HUDEP-2 (cell line): ENCODE measurements around the gene FLNC.

Source experiments
- DNase-seq, 76 experiments: peaks; one replicate each; lab custom pipeline; 2025; ENCODE audit not compliant: unreplicated experiment in 76 of 76; lab: John Stamatoyannopoulos, UW

Gene FLNC

GRCh38 chr7:128842674-128843641 lies 12.8 kb downstream of the FLNC start:
- DNase-seq: no peak

- no peak for DNase-seq
Observed at GRCh38 chr7:128843938-128844621, 13.9 kb downstream of the FLNC start.

DNA sequence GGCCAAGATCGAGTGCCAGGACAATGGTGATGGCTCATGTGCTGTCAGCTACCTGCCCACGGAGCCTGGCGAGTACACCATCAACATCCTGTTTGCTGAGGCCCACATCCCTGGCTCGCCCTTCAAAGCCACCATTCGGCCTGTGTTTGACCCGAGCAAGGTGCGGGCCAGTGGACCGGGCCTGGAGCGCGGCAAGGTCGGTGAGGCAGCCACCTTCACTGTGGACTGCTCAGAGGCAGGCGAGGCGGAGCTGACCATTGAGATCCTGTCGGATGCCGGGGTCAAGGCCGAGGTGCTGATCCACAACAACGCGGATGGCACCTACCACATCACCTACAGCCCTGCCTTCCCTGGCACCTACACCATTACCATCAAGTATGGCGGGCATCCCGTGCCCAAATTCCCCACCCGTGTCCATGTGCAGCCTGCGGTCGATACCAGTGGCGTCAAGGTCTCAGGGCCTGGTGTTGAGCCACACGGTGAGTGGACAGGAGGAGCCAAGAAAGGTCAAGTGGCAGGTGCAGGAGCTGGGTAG lies 14.6 kb downstream of the FLNC start:
- no peak for DNase-seq

DNA sequence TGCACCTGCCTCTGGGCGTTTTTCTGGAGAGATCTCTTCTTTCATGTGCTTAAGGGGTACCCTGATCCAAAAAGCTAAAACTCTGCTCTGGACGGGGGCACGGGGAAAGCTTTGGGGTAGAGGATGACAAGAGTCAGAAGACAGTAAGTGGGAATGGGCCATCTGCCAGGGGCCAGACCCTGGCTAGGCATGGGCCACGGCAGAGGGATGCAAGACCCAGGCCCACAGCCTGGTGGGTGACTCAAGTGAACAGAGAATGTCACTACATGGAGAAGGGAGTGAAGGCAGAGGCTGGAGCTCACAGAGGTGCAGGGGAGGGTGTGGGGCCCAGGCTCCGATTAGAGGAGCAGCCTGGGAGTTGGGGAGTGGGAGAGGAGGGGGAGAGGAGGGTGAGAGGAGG lies 15.3 kb downstream of the FLNC start:
- DNase-seq: no peak

- DNase-seq: no peak
Observed at GRCh38 chr7:128845987-128846386, 15.8 kb downstream of the FLNC start.

- no peak for DNase-seq
Observed at GRCh38 chr7:128846781-128847444, 16.7 kb downstream of the FLNC start.

GRCh38 chr7:128847721-128848211 lies 17.6 kb downstream of the FLNC start:
- DNase-seq: no peak

DNA sequence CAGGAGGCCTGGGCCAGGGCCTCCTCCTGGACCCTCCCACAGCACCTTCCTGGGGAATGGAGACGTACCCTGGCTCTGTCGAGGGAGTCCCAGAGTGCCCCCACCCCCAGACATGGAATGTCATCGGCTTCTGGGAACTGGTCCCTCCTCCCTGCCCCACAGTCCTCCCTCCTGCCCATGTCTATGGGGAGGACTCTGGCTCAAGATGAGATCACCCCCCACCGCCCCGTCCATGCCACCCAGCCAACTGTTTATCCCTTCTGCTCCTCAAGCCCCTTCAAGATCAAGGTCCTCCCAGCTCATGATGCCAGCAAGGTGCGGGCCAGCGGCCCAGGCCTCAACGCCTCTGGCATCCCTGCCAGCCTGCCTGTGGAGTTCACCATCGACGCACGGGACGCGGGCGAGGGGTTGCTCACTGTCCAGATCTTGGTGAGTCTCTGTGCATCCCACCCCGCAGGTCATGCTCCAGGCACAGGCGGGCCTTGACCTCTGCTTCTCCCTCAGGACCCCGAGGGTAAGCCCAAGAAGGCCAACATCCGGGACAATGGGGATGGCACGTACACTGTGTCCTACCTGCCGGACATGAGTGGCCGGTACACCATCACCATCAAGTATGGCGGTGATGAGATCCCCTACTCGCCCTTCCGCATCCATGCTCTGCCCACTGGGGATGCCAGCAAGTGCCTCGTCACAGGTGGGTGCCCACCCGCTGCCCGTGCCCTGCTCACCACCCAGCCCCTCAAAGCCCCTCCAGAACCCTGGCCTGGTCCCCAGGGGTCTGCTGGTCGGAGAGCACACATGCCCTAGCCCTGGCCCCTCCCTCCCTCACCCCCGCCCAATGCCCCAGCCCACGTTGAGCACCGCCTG lies 18.3 kb downstream of the FLNC start:
- no peak for DNase-seq

- no peak for DNase-seq
Observed at GRCh38 chr7:128849156-128849515, 18.9 kb downstream of the FLNC start.

- DNase-seq: no peak
Observed at GRCh38 chr7:128849804-128850490, 19.7 kb downstream of the FLNC start.

- DNase-seq: no peak
Observed at GRCh38 chr7:128852537-128853254, 22.5 kb downstream of the FLNC start.

DNA sequence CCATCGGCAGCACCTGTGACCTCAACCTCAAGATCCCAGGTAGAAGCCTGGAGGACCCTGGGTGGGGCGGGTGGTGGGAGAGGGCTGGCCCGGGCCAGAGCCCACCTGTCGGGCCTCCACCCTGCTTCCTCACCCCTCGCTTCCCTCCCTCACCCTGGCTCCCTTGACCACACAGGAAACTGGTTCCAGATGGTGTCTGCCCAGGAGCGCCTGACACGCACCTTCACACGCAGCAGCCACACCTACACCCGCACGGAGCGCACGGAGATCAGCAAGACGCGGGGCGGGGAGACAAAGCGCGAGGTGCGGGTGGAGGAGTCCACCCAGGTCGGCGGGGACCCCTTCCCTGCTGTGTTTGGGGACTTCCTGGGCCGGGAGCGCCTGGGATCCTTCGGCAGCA lies 23.6 kb downstream of the FLNC start:
- no peak for DNase-seq

- no peak for DNase-seq
Observed at GRCh38 chr7:128854396-128854795, 24.2 kb downstream of the FLNC start.

DNA sequence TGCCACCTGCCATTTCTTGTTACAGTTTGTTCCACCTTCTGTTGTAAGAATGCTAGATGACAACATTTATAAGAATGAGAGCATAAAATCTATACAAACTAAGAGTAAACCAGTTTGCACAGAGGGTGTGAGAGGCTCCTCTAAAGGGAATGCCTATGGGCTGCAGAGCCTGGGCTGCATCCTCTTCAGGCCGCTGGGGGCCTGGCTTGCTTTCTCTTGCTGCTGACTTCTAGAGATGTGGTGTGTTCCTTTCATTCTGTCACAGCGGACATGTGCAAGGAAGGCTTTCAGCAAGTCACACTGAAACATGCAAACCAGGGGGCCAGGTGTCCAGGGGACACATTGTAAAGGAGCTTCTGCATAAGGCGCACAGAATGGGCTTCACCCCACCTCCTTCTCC lies 25.4 kb downstream of the FLNC start:
- no peak for DNase-seq

DNA sequence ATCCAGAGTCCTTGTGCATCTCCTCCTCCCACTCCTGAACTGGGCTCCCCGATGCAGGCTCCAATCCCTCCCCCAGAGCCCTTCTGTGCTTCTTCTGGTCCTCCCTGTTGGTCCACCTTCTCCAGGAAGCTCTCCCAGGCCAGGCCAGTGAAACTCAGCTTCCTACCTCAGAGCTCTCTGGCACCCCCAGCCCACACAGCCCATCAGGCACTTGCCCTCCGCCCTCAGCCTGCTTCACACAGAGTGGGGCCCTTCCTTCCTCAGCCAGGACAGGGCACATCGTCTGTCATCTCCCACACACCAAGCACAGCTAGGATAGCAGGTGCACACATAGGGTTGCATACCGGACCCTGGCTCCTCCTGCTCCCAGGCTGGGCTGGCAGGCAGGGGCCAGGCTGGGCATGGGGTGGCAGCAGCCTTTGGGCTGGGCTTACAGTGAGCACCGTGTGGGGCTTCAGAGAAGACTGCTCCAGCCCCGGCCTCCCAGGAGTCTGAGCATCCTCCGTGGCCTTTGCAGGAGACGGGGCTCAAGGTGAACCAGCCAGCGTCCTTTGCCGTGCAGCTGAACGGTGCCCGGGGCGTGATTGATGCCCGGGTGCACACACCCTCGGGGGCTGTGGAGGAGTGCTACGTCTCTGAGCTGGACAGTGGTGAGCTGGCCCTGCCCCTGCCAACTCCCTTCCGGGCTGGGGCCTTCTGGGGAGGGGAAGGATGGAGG lies 26.0 kb downstream of the FLNC start:
- DNase-seq: no peak

GRCh38 chr7:128858380-128859231 lies 28.4 kb downstream of the FLNC start:
- DNase-seq: no peak
